SK-N-SH treated with all-trans-retinoic acid at 6 μM for 48 hours (cell line): ENCODE data around the gene PPP2R5D.

Source experiments
- ARNTL ChIP-seq: fragments of 450-650 bp; formaldehyde crosslinking; IDR thresholded peaks from 2 replicates; pipeline ENCODE4 v1.5.0; 2020; ENCODE audit warnings: low read depth, mild to moderate bottlenecking, moderate library complexity, borderline replicate concordance
- CSDC2 ChIP-seq: fragments of 250-450 bp; sonication (Bioruptor Pico); IDR thresholded peaks from 2 replicates; pipeline ENCODE4 v1.5.0; 2020; ENCODE audit warnings: mild to moderate bottlenecking, moderate library complexity
- ESRRG ChIP-seq: fragments of 250-450 bp; sonication (Bioruptor Pico); IDR thresholded peaks from 2 replicates; pipeline ENCODE4 v1.6.1; 2021; ENCODE audit warnings: mild to moderate bottlenecking
- OSR1 ChIP-seq: fragments of 250-450 bp; sonication (Bioruptor Pico); IDR thresholded peaks from 2 replicates; pipeline ENCODE4 v1.8.0; 2022; ENCODE audit warnings: moderate library complexity, mild to moderate bottlenecking, inconsistent platforms
- PPARA ChIP-seq: fragments of 250-450 bp; sonication (Bioruptor Pico); IDR thresholded peaks from 2 replicates; pipeline ENCODE4 v1.5.0; 2020; ENCODE audit warnings: mild to moderate bottlenecking, borderline replicate concordance
- TCF4 ChIP-seq: fragments of 250-450 bp; sonication (Bioruptor Pico); IDR thresholded peaks from 2 replicates; pipeline ENCODE4 v1.8.0; 2021; ENCODE audit warnings: mild to moderate bottlenecking, moderate library complexity, borderline replicate concordance
- ZNF70 ChIP-seq: fragments of 450-650 bp; formaldehyde crosslinking; IDR thresholded peaks from 2 replicates; pipeline ENCODE4 v1.5.0; 2020; ENCODE audit warnings: mild to moderate bottlenecking, moderate library complexity
- TF ChIP-seq, protein P1 (sequence below): fragments of 250-450 bp; sonication (Bioruptor Pico); IDR thresholded peaks from 2 replicates; pipeline ENCODE4 v1.8.0; 2020; ENCODE audit warnings: mild to moderate bottlenecking, moderate library complexity, borderline replicate concordance
- TF ChIP-seq, protein P2 (sequence below): fragments of 250-450 bp; sonication (Bioruptor Pico); IDR thresholded peaks from 2 replicates; pipeline ENCODE4 v1.5.1; 2021; ENCODE audit warnings: mild to moderate bottlenecking, moderate library complexity

DNA sequence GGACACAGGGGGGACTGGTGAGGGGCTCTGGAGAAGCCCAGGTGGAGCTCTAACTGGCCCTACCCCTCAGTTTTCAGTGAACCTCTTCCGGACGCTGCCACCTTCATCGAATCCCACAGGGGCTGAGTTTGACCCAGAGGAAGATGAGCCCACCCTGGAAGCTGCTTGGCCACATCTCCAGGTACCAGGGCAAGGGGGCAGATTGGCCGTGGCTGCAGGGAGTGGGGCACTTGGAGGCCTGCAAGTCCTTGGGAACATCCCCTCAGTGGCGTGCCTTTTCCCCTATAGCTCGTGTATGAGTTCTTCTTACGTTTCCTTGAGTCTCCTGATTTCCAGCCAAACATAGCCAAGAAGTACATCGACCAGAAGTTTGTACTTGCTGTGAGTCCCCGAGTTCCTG lies 22.8 kb downstream of the PPP2R5D start:
- TF ChIP-seq ZNF70, result no peak
- TF ChIP-seq OSR1, result no peak
- TF ChIP-seq, protein P1, sequence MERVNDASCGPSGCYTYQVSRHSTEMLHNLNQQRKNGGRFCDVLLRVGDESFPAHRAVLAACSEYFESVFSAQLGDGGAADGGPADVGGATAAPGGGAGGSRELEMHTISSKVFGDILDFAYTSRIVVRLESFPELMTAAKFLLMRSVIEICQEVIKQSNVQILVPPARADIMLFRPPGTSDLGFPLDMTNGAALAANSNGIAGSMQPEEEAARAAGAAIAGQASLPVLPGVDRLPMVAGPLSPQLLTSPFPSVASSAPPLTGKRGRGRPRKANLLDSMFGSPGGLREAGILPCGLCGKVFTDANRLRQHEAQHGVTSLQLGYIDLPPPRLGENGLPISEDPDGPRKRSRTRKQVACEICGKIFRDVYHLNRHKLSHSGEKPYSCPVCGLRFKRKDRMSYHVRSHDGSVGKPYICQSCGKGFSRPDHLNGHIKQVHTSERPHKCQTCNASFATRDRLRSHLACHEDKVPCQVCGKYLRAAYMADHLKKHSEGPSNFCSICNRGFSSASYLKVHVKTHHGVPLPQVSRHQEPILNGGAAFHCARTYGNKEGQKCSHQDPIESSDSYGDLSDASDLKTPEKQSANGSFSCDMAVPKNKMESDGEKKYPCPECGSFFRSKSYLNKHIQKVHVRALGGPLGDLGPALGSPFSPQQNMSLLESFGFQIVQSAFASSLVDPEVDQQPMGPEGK, result no peak
- TF ChIP-seq TCF4 (CRISPR knock-in tag), result no peak
- no peak for TF ChIP-seq CSDC2 (CRISPR knock-in tag)
- TF ChIP-seq ARNTL (CRISPR knock-in tag), result no peak
- TF ChIP-seq, protein P2, sequence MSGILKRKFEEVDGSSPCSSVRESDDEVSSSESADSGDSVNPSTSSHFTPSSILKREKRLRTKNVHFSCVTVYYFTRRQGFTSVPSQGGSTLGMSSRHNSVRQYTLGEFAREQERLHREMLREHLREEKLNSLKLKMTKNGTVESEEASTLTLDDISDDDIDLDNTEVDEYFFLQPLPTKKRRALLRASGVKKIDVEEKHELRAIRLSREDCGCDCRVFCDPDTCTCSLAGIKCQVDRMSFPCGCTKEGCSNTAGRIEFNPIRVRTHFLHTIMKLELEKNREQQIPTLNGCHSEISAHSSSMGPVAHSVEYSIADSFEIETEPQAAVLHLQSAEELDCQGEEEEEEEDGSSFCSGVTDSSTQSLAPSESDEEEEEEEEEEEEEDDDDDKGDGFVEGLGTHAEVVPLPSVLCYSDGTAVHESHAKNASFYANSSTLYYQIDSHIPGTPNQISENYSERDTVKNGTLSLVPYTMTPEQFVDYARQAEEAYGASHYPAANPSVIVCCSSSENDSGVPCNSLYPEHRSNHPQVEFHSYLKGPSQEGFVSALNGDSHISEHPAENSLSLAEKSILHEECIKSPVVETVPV (CRISPR knock-in tag), result no peak
- no peak for TF ChIP-seq PPARA (CRISPR knock-in tag)
- no peak for TF ChIP-seq ESRRG (CRISPR knock-in tag)
